ENCODE measurements around the gene SLC22A24.

DNA sequence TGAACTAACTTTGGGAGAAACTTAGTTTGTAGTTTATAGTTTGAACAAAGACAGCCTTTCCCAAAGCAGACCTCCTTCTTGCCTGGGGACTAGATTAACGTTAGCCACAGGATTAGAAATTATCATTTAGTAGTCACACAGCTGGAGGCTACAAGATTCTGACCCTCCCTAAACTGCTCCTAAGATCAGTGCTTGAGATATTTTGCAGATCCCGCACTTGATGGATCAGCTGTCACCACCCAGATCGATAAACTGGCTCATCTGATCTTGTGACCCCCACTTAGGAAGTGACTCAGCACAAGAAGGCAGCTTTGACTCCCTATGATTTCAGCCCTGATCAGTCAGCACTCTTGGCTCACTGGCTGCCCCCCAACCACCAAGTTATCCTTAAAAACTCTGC, 1.6 kb downstream of the SLC22A24 start:
- TF ChIP-seq POLR2A (IDR thresholded peaks at IDR 0.05) = no peak
- TF ChIP-seq CTCF (IDR thresholded peaks at IDR 0.05 in 4 of 5, conservative IDR thresholded peaks at IDR 0.05 in 1 of 5) = no peak

Measured in gastrocnemius medialis (tissue), 4 donors.